Right lung (tissue), 5 donors: Measurements from ENCODE around the gene DNAJB9. TPM values are rescaled to one million over a fixed set of nuclear protein-coding genes. Genes with fewer than 3 reads are reported as not detected.
A peak's percentile ranks its signal among the peaks of the same experiment; 100 is the strongest.

Source experiments
- DNase-seq, 2 donors: peaks; one replicate each; pipeline ENCODE4 v3.0.0-alpha.2; 2013
- polyA plus RNA-seq, 5 donors: library from polyadenylated mRNA; unstranded; fragments of 120-200 nt; gene quantifications; one replicate each; pipeline versions ENCODE4 v1.2.1 to v1.2.3, GENCODE V29; 2013; ENCODE audit warnings: inconsistent platforms in 1 of 5, low replicate concordance in 1 of 5; ENCODE audit not compliant: insufficient read length in 5 of 5, insufficient read depth in 1 of 5

DNAJB9 gene
- polyA plus RNA-seq, 5 donors, result 32.0 to 39.0 (median 35.1) TPM

DNA sequence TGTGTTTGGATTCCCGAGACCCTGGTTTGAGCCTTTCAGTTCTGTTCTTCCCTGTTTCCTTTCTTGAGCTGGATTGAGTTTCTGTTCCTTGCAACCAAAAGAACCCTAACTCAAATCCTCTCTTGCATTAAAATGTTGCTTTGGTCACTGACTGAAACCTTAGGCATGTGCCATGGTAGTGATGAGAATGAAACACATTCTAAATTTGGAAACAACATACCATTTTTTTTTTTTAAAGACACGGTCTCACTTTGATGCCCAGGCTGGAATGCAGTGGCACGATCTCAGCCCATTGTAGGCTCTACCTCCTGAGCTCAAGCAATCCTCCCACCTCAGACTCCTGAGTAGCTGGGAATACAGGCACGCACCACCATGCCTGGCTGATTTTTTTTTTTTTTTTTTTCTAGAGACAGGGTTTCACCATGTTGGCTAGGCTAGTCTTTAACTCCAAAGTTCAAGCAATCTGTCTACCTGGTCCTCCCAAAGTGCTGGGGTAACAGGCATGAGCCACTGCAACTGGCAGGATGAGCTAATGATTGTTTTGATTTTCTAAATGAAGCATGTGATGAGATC lies 8.5 kb upstream of the DNAJB9 start:
- no peak for DNase-seq

DNA sequence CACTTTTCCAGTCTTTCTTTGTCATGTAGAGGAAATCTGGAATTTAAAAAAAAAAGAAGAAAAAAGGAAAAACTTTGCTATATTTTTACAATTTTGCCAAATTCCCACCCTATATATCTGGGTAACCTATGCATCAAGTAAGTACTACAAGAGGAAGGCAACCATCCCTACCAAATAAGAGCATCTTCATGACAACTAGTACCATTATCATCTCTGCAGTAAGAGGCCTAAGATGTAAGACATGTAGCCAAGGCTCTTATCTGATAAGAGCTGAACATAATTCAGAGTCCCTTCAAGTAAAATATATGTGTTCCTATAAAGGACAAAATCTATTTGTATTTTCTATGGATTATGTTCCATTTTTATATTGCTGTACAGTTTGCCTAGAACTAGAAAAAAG lies 3.7 kb upstream of the DNAJB9 start:
- DNase-seq, result no peak

DNA sequence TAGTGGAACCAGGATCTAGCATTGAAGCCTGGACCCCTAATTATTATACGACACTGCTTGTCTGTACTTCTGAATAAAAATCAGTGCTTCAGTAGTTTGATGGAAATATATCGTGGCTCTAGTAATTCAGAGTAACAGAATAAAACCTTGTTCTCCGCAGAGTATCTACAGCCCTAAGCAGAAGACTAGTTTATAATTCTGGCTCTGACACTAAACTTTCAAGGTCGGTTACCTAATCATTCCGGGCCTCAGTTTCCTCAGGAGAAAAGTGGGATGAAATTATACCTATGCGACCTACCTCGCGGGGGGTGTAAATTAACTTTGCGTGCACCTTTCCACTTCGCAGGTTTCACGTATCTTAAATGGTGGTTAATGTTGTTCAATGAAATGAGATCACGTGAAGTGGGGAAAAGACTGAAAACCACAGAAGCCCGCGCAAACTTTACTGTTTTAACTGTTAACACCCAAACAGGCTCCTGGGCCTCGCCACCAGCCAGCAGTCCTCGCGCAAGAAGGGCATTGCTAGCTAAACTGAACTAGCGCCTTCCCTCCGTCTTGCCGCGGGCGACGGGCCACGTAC lies 783 bp upstream of the DNAJB9 start:
- DNase-seq, result no peak

DNA sequence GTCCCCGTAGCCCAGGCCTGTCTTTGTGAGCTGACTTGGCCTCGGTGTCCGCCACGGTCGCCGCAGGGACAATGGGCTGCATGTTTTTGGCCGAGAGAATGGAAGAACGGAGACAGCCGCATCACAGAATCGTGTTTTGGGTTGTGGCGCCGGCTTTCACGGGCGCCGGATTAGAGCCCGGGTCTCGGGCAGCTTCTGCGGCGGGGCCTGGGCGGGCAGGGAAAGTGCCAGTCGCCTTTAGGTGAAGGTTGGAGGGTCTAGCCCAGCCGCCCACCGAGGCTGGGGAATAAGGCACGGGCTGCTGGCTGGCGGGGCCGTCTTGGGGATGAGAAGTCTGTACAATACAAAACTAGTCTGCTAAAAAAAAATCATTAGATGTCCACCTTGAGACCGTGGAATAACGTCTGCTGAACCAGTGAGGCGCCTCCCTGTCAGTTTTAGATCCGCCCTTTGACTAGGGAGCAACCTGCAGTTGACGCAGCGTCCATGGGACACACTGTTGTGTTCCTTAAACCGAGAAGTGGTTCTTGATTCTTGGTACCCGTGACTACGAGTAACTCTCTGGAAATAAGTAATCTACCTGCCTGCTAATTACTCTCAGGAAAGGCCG lies 577 bp downstream of the DNAJB9 start:
- peak; percentile 31 to 39 for DNase-seq

DNA sequence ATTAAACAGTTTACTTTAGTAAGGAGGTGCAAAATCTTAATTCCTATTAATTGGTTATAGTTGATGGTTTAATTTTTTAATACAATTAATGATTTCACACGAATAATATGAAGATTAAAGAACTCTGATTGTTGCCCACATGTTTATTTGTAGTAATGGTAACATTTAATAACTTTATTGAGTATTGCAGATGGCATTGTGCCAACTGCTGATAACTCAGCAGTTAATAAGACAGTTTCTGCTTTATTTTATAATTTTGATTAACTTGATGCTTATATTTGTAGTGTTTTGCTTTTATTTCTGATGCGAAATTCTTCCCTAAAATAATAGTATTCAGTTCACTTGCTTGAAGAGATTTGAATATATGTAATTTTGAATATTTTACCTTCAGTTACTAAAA lies 2.8 kb downstream of the DNAJB9 start:
- no peak for DNase-seq

DNA sequence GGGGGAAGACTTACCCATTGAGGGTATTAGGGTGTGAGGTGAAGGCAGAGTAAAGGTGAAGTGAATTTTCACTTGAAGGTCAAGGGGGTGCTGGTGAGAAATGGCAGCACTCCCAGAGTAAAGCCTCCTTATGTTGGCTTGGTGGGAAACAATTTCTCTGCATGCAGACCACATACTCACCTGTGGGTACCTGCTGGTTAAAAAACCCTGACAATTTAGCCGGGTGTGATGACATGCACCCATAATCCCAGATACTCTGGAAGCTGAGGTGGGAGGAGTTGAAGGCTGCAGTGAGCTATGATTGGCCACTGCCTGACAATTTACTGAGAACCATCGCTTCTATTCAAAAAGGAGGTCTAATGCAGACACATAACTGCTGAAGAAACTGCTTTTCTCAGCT lies 5.5 kb downstream of the DNAJB9 start:
- DNase-seq, result no peak

DNA sequence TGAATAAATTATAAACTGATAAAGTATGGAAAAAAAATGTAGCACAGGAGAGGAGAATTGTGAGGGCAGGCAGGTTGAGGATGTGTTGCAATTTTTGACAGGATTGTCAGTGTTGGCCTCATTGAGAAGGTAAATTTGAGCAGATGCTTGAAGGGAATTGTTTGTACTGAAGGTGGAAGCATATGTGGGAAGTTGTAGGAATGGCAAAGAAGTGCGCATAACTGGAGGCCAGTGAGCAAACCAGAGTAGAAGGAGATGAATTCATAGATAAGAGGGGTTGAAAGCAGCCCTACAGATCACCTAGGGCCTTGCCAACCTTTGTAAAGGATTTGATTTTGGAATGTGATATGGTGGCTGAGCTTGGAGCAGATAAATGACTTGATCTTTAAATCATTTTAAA lies 6.4 kb downstream of the DNAJB9 start:
- no peak for DNase-seq

DNA sequence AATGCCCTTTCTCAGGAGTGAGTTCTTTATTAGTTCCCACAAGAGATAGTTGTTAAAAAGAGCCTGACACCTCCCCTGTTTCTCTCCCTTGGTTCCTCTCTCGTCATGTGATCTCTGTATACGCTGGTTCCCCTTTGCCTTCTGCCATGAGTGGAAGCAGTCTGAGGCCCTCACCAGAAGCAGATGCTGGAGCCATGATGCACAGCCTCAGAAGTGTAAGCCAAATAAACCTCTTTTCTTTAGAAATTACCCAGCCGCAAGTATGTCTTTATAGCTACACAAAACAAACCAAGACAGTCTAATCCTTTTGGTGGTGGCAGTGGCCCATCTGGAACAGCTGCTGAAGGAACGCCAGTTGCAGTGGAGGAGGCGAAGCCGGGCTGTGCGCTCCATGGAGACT lies 9.3 kb downstream of the DNAJB9 start:
- DNase-seq, result no peak

DNA sequence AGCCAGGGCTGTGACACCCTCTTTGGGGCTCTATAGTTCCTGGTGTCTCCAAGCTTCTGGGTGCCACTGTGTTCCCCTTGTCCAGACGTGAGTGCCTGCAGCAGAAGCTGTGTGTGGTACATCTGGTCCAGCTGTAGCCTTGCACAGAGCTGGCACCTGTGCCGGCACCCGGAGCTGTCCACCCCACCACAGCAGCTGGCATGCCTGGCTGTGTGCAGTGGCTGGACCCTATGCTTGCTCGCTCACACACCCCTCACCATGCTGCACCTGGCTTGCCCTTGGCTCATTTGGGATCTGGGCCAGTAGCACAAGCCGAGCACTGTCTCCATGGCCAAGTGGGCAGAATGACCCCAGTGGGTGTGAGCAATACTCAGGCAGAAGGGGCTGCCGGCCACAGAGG lies 10.6 kb downstream of the DNAJB9 start:
- DNase-seq, result no peak

DNA sequence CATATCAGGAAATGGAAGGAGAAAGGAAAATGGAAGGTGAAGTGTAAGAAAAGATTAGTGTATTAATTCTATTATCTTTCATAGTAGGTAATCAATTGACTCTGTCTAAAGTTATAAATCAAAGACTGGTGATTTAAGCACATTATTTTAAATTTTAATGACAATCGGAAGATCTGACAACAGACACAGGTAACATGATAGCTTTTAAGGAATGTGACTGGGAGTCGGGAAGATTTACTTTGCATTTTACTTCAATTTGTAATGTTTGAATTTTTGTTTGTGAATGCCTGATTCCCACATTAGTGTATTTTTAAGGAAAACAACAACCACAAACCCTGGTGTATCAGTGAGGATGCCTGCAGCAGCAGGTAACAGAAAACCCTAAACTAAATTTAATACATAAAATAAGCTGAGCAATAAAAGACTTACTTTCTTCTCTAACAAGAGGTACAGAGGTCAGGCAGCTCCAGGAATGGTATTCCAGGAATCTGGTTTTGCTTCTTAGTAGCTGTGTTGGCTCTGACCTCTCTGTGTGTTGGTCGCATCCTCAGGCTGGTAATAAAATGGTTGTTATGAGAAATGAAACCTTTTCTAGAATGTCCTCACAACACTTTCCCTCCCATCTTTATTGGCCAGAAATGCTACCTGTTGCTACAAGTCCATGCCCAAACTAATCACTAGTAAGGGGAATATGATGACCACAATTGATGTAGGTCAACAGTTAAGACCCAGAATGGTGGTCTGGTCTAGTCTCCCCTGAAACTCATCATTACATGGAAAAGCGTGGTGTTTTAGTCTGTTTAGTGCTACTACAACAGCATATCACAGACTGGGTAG lies 12.2 kb downstream of the DNAJB9 start:
- DNase-seq, result no peak

DNA sequence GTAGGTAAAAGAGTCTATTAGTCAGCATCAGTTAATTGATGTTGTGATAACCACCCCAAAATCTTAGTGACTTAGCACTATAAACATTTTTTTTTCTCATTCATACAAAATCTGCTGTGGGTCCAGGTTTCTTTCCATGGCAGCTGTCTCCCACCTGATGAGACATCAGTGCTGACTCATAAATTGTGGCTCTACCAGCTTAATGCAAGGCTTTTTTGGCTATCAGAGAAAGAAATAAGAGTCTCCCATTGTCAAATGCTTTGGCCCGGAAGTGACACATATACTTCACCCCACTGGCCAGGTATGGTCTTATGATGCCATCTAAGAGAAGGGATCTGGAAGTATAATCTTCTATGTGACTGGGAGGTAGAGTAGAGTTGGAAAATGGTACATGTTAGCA lies 14.5 kb downstream of the DNAJB9 start:
- DNase-seq, result no peak

DNA sequence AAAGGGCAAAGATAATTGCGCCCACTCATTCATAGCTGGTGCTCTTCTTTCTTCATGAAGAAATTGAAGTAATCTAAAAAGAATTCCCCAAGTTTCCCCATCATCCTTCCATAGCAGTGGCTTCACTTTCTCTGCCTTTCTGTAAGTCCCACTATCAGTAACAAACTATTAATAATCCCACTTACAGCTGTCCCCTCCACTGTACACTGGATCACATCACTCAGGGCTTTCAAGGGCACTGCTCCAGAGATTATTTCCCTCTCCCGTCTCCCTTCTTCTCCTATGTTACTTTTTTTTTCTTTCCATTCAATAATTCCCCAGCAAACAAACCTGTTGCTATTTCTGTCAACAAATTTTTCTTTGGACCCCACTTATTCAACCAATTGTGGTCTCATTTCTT lies 16.2 kb downstream of the DNAJB9 start:
- DNase-seq, result no peak

DNA sequence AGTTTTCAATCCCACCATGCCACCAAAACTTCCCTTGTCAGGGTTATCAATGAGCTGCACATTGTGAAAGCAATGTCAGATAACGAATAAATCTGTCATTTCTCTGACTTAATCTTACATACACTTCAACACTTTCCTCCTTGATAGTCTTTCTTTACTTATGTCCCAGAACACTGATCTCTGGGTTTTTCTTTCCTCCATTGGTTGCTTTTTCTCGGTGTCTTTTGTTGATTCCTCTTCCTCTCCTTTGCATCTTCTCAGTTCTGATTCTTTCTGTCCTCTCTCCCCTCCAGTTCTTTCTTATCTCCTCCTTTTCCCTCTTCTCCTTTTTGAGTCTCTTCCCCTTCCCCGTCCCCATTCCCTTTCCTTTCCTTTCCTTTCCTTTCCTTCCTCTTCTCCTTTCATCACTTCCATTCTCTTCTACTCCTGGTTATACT lies 16.6 kb downstream of the DNAJB9 start:
- DNase-seq, result no peak

DNA sequence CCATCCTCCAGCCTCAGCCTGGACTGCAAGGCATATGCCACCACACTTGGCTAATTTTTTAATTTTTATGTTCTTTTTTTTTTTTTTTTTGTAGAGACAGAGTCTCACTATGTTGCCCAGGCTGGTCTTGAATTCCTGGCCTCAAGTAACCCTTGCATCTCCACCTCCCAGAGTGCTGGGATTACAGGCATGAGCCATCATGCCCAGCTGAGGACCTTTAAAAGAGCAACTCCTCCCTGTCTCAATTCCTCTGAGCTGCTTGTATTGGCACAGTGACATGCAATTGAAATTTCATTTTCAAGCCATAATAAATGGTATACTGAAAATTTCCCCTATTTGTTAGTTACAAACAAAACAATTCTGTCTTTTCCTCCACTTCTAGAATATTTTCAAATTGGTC lies 19.5 kb downstream of the DNAJB9 start:
- no peak for DNase-seq

DNA sequence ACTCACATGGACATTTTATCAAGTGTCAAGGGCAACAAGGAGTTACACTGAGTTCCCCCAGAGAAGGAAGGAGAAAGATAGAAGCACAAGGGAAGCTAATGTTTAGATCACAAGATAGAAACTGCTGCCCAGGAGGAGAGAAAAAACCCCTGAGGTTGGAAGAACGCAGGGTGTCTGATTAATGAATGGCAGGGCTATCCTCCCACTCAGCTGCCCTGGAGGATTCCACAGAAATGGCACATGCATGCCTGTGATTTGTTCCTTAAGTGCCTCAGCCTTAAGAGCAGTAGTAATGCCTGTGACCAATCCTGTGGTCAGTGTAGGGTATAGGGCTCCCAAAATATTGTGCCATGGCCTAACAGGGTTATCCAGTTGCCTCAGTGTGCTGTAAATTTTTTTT lies 20.2 kb downstream of the DNAJB9 start:
- DNase-seq, result no peak

DNA sequence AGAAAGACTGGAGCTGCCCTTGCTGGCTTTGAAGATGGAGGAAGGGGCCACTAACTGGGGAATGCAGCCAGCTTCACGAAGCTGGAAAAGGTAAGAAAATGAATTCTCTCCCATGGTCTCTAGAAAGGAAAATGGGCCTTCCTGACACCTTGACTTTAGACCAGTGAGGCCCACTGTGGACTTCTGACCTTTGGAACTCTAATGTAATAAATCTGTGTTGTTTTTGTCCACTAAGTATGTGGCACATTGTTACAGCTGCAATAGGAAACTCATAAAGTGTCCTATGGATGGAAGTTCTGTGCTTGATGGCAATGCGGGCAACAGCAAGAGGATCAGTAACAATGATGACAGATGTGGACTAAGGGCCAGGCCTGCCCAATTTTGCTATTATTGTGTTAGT lies 20.9 kb downstream of the DNAJB9 start:
- no peak for DNase-seq

DNA sequence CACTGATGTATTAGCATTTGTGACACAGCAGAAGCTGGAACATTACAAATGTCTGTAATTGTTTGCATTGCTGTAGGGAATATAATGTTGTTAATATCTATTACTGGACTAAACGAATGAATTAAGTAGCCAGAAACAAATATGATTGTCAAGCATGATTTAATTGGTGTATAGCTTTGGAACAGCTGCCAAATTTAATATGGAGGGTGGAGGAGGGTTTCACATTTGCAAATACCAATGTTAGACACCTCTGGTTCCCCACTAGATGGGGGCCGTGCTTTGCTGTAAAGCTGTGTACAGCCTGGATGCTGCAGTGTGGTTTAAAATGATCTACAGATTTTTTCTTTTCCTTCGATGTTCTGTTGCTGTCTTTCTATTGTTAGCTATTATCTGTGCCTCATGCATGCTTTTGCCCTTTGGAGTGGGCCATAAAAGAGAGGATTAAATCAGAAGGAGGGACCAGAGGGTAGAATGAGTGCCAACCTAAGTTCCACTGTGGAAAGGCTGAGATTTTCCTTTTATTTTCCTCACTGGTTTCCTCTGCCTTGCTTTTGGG lies 23.1 kb downstream of the DNAJB9 start:
- peak in 1 of 2 donors; percentile 31 for DNase-seq

DNA sequence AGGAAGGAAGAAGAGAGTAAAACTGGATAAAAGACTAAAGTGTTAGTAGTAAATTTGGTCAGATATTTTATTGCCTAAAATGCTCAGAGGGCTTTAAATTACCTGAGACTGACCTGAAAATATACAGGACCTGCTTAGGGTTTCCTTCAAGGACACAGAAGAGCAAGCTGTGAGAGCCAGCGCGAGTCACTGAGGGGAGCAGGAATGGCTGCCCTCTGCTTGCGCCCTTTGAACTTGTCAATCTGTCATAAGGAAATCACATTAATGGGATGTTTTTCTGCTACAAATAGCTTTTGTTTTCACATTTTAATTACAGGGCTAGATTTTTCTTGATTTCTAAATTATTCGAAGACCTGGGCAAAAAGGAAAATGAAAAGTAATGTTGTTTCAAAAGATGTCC lies 26.9 kb downstream of the DNAJB9 start:
- no peak for DNase-seq

DNA sequence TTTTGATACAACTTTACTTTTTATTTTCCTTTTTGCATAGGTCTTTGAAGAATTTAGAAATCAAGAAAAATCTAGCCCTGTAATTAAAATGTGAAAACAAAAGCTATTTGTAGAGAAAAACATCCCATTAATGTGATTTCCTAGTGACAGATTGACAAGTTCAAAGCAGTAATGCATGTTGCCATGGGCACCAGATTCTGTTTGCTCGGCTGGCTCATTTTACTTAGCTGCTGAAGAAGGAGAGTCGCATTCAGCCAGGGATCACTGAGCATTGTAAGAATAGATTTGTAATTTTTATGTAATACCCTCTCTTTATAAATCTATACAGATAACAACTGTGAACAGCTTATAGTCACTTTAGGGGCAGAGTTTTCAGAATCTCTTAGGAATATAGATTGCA lies 28.5 kb downstream of the DNAJB9 start:
- DNase-seq, result no peak

DNA sequence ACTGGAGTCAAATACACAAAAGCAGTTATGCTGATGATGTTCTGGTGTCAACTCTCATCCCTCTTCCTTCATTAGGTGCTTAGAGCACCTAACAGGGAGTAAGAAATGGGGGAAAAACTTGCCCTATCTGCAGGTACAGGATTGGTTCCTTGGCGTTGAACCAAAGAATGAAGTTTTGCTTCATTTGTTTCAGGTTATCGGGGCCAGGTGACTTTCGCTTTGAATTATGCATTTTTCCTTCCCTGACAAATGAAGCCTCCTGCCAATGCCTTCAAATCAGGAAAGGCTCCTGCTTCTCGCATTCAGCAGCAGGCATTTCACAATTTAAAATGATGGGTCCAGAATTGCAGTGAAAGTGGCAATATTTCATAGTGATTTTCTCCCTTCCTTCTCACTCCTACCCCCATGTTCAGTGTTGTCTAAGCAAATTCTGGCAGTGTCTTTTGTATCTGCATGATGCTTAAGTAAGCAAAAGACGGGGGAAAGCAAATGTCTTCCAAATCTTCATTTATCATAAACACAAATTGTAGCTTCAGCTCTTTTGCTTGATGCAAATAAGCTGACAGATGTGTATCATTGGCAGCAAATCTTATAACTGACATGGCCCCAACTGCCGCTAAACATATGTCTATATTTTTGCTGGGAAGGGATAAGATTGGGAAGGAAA lies 29.4 kb downstream of the DNAJB9 start:
- DNase-seq, result no peak

DNA sequence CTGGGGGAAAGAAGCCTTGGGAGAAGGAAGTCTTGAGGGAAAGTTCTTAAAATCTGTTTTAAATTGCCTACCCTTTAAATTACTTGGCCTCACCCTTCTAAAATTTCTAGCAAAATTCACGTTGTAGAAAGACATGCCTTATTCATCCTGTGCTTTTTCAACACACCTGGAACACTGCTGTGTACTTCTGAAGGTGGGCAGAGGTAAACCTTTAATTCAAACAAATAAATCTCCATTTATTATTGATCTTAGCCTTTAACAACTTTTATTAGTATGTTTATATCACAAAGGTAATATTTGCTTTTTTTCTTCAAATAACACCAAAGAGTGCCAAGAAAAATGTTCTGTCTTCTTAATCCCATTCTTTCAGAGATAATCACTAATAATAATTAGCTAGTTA lies 30.7 kb downstream of the DNAJB9 start:
- DNase-seq, result no peak
